ENCODE measurements around the gene MAP3K15. TPM values are rescaled to one million over a fixed set of nuclear protein-coding genes. Genes with fewer than 3 reads are reported as not detected.

Gene MAP3K15
- total RNA-seq, 1 experiment from 2014 or later, result 0.06 TPM

DNA sequence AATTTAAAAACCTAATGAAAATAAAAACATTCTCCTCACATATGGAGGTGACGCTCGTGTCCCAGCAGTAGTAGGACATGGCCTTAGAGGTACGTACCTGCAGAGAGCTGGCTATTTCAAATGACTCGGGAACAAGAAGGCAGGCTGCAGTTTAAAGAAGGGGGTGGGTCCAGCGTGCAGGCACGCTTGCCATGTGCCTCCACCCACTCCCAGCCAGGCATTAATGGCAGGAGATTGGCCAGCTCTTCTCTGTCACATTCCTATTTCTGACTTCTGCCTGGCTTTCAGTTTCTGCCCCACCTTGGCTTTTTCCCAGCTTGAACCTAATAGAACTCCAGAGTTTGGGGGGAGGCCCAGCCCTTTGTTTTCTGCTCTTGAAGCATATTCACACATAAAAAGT, 154.4 kb downstream of the MAP3K15 start:
- Histone ChIP-seq H3K9me3 (ENCODE audit: low read depth, low read length, poor library complexity, severe bottlenecking) (no peaks in the 10 kb centered on the region), H3K36me3 (ENCODE audit: insufficient read depth, low read length, poor library complexity, severe bottlenecking) (peaks cover 32% of the 10 kb centered on the region), H3K27me3 (replicated peaks; ENCODE audit: insufficient read depth, low read depth, low read length, poor library complexity) (peaks cover 4% of the 10 kb centered on the region), H3K4me1 (ENCODE audit: insufficient read depth, low read length, poor library complexity, severe bottlenecking) (no peaks in the 10 kb centered on the region), H3K27ac (ENCODE audit: low read depth, low read length, poor library complexity, severe bottlenecking) (no peak overlapping the region), H3K4me3 (ENCODE audit: low read depth, low read length, poor library complexity, severe bottlenecking) (no peak overlapping the region)
- BruUV-seq (replicated peaks), result no TSS peak
- no peak for TF ChIP-seq EZH2 (IDR thresholded peaks at IDR 0.05; ENCODE audit: borderline replicate concordance, low read depth, low read length, poor library complexity, severe bottlenecking)
- TF ChIP-seq, protein P1, sequence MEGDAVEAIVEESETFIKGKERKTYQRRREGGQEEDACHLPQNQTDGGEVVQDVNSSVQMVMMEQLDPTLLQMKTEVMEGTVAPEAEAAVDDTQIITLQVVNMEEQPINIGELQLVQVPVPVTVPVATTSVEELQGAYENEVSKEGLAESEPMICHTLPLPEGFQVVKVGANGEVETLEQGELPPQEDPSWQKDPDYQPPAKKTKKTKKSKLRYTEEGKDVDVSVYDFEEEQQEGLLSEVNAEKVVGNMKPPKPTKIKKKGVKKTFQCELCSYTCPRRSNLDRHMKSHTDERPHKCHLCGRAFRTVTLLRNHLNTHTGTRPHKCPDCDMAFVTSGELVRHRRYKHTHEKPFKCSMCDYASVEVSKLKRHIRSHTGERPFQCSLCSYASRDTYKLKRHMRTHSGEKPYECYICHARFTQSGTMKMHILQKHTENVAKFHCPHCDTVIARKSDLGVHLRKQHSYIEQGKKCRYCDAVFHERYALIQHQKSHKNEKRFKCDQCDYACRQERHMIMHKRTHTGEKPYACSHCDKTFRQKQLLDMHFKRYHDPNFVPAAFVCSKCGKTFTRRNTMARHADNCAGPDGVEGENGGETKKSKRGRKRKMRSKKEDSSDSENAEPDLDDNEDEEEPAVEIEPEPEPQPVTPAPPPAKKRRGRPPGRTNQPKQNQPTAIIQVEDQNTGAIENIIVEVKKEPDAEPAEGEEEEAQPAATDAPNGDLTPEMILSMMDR (conservative IDR thresholded peaks at IDR 0.05; ENCODE audit: low read depth, low read length), result no peak
- ChIA-PET POLR2A (ENCODE audit: low non-redundant PET) (no interaction called here), CTCF (no interaction called here)
- intact Hi-C loops (cut with micrococcal nuclease; ENCODE audit: unreplicated experiment), result no loop called here
- no peak for DNase-seq (ENCODE audit: low spot score)

DNA sequence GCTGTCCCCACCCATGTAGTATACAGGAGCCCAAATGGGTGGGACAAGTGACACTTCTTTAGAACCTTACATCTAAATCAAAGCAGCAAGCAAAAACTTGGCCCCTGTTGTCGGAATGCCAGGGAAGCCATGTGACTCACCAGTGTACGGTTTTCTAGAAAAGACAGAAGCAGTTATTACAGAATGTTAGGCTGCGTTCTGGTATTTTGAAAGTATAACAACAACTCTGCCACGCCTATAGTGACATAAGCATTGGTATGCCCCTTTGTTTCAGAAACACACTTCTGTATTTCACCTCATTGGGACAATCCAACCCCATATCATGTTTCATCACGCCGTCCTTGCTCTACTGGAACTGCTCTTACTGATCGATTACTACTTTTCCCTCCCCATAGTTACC, 156.8 kb downstream of the MAP3K15 start:
- Histone ChIP-seq H3K4me3 (ENCODE audit: low read depth, low read length, poor library complexity, severe bottlenecking) (no peak overlapping the region), H3K9me3 (ENCODE audit: low read depth, low read length, poor library complexity, severe bottlenecking) (no peaks in the 10 kb centered on the region), H3K36me3 (ENCODE audit: insufficient read depth, low read length, poor library complexity, severe bottlenecking) (peaks cover 50% of the 10 kb centered on the region), H3K4me1 (ENCODE audit: insufficient read depth, low read length, poor library complexity, severe bottlenecking) (no peaks in the 10 kb centered on the region), H3K27ac (ENCODE audit: low read depth, low read length, poor library complexity, severe bottlenecking) (no peak overlapping the region), H3K27me3 (replicated peaks; ENCODE audit: insufficient read depth, low read depth, low read length, poor library complexity) (peaks cover 4% of the 10 kb centered on the region)
- no TSS peak for BruUV-seq (replicated peaks)
- no peak for TF ChIP-seq EZH2 (IDR thresholded peaks at IDR 0.05; ENCODE audit: borderline replicate concordance, low read depth, low read length, poor library complexity, severe bottlenecking)
- TF ChIP-seq, protein P1 (conservative IDR thresholded peaks at IDR 0.05; ENCODE audit: low read depth, low read length), result no peak
- intact Hi-C loops (cut with micrococcal nuclease; ENCODE audit: unreplicated experiment), result no loop called here
- DNase-seq (ENCODE audit: low spot score), result no peak
- POLR2A ChIA-PET (ENCODE audit: low non-redundant PET), result no interaction called here
- CTCF ChIA-PET, result no interaction called here

DNA sequence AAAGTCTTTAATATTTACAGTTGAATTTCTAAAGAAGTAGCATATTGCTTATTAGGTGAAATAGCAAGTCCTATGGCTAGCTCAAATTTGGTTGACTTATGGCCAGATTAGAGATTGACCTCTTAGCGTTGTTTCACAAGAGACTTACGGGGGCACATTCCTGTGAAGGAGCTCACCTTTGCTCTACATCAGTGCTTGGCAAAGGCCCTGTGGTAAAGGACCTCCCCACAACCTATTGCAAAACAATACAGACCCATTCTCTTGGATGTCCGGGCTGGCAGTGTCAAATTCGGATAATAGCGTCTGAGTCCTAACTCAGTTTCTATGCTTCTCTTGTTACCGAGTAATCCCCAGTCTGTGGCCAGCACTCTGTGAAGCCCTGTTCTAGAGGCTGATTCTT, 160.7 kb downstream of the MAP3K15 start:
- TF ChIP-seq EZH2 (IDR thresholded peaks at IDR 0.05; ENCODE audit: borderline replicate concordance, low read depth, low read length, poor library complexity, severe bottlenecking), result no peak
- TF ChIP-seq, protein P1 (conservative IDR thresholded peaks at IDR 0.05; ENCODE audit: low read depth, low read length), result no peak
- no peaks in the 10 kb centered on the region for H3K4me1 ChIP-seq (ENCODE audit: insufficient read depth, low read length, poor library complexity, severe bottlenecking)
- no peak overlapping the region for H3K4me3 ChIP-seq (ENCODE audit: low read depth, low read length, poor library complexity, severe bottlenecking)
- intact Hi-C loops (cut with micrococcal nuclease; ENCODE audit: unreplicated experiment), result no loop called here
- CTCF ChIA-PET, result no interaction called here
- H3K27me3 ChIP-seq (replicated peaks; ENCODE audit: insufficient read depth, low read depth, low read length, poor library complexity), result no peaks in the 10 kb centered on the region
- H3K9me3 ChIP-seq (ENCODE audit: low read depth, low read length, poor library complexity, severe bottlenecking), result no peaks in the 10 kb centered on the region
- POLR2A ChIA-PET (ENCODE audit: low non-redundant PET), result no interaction called here
- DNase-seq (ENCODE audit: low spot score), result no peak
- H3K27ac ChIP-seq (ENCODE audit: low read depth, low read length, poor library complexity, severe bottlenecking), result no peak overlapping the region
- BruUV-seq (replicated peaks), result no TSS peak
- peaks cover 61% of the 10 kb centered on the region for H3K36me3 ChIP-seq (ENCODE audit: insufficient read depth, low read length, poor library complexity, severe bottlenecking)
